Activated naive CD4-positive, alpha-beta T cell treated with anti-CD3 and anti-CD28 coated beads, Interleukin-2, amount 50 U/mL, for 72 hours (primary cell): ENCODE data around the gene SETBP1. TPM values are rescaled to one million over a fixed set of nuclear protein-coding genes. Genes with fewer than 3 reads are reported as not detected.

ENCODE experiments used
- ATAC-seq, 2 donors: fragments of 150-1000 bp; cut with Tn5 transposase; 2 replicates each; pipeline ENCODE4 v1.10.0; 2021; ENCODE audit warnings: mild to moderate bottlenecking in 2 of 2, moderate library complexity in 2 of 2
- DNase-seq, 2 donors: peaks; one replicate each; pipeline ENCODE4 v3.0.0; 2021 to 2022; ENCODE audit warnings: low spot score in 2 of 2
- H3K27ac Mint-ChIP-seq, 2 donors: one replicate each; pipeline ENCODE4 v1.8.0; 2022; ENCODE audit warnings: mild to moderate bottlenecking in 2 of 2, mixed read lengths in 2 of 2
- H3K36me3 Mint-ChIP-seq, 2 donors: one replicate each; pipeline ENCODE4 v1.8.0; 2022; ENCODE audit warnings: mixed read lengths in 2 of 2
- H3K9me3 Mint-ChIP-seq, 2 donors: one replicate each; pipeline ENCODE4 v1.8.0; 2022; ENCODE audit warnings: mixed read lengths in 2 of 2
- total RNA-seq, 2 donors: library from RNA; stranded (reverse); gene quantifications; one replicate each; pipeline ENCODE4 v1.2.3, GENCODE V29; 2022

The SETBP1 gene
- total RNA-seq, 2 donors from 2014 or later: 1.2 to 2.7 TPM

- DNase-seq (no peak), ATAC-seq (no peak)
- Mint-ChIP-seq H3K36me3 (peaks cover 5 to 6% of the 10 kb centered on the region in 2 donors), H3K9me3 (peaks cover 0 to 5% of the 10 kb centered on the region in 2 donors), H3K27ac (no peak overlapping the region)
These were observed 257.5 kb downstream of the SETBP1 start for GRCh38 chr18:44937960-44938719.

- DNase-seq (no peak), ATAC-seq (no peak)
- peaks cover 0 to 5% of the 10 kb centered on the region in 2 donors for H3K9me3 Mint-ChIP-seq
- peaks cover 5 to 6% of the 10 kb centered on the region in 2 donors for H3K36me3 Mint-ChIP-seq
- H3K27ac Mint-ChIP-seq: no peak overlapping the region
These were observed 258.3 kb downstream of the SETBP1 start for GRCh38 chr18:44938720-44939665.

- H3K36me3 Mint-ChIP-seq: no peaks in the 10 kb centered on the region
- no peak for ATAC-seq
- no peak overlapping the region for H3K27ac Mint-ChIP-seq
- DNase-seq: no peak
- no peaks in the 10 kb centered on the region for H3K9me3 Mint-ChIP-seq
These were observed 260.8 kb downstream of the SETBP1 start for GRCh38 chr18:44941516-44941915.

- no peak for DNase-seq
- Mint-ChIP-seq H3K27ac (no peak overlapping the region), H3K9me3 (no peaks in the 10 kb centered on the region), H3K36me3 (no peaks in the 10 kb centered on the region)
- ATAC-seq: no peak
These were observed 261.4 kb downstream of the SETBP1 start for GRCh38 chr18:44942073-44942472.

GRCh38 chr18:44943311-44943881, 262.7 kb downstream of the SETBP1 start:
- no peak overlapping the region for H3K27ac Mint-ChIP-seq
- H3K36me3 Mint-ChIP-seq: no peaks in the 10 kb centered on the region
- no peak for ATAC-seq
- H3K9me3 Mint-ChIP-seq: no peaks in the 10 kb centered on the region
- no peak for DNase-seq

GRCh38 chr18:44944461-44944860, 263.8 kb downstream of the SETBP1 start:
- no peak for DNase-seq
- Mint-ChIP-seq H3K9me3 (no peaks in the 10 kb centered on the region), H3K36me3 (no peaks in the 10 kb centered on the region), H3K27ac (no peak overlapping the region)
- no peak for ATAC-seq

- no peak overlapping the region for H3K27ac Mint-ChIP-seq
These were observed 265.3 kb downstream of the SETBP1 start for GRCh38 chr18:44945888-44946401.

GRCh38 chr18:44946529-44947113, 265.9 kb downstream of the SETBP1 start:
- H3K27ac Mint-ChIP-seq: no peak overlapping the region
- H3K9me3 Mint-ChIP-seq: no peaks in the 10 kb centered on the region
- DNase-seq (no peak), ATAC-seq (no peak)
- no peaks in the 10 kb centered on the region for H3K36me3 Mint-ChIP-seq

More at GRCh38 chr18:44945888-44946401, 265.3 kb downstream of the SETBP1 start:
- no peak for DNase-seq
- Mint-ChIP-seq H3K36me3 (no peaks in the 10 kb centered on the region), H3K9me3 (no peaks in the 10 kb centered on the region)
- ATAC-seq: no peak

- no peaks in the 10 kb centered on the region for H3K36me3 Mint-ChIP-seq
- H3K27ac Mint-ChIP-seq: no peak overlapping the region
- no peaks in the 10 kb centered on the region for H3K9me3 Mint-ChIP-seq
- DNase-seq (no peak), ATAC-seq (no peak)
These were observed 269.3 kb downstream of the SETBP1 start for GRCh38 chr18:44949967-44950366.

GRCh38 chr18:44950685-44951195, 270.1 kb downstream of the SETBP1 start:
- DNase-seq (no peak), ATAC-seq (no peak)
- Mint-ChIP-seq H3K36me3 (no peaks in the 10 kb centered on the region), H3K27ac (no peak overlapping the region), H3K9me3 (no peaks in the 10 kb centered on the region)

- H3K27ac Mint-ChIP-seq: no peak overlapping the region
- H3K9me3 Mint-ChIP-seq: no peaks in the 10 kb centered on the region
- no peak for ATAC-seq
These were observed 271.1 kb downstream of the SETBP1 start for GRCh38 chr18:44951748-44952147.

GRCh38 chr18:44954257-44954656, 273.6 kb downstream of the SETBP1 start:
- no peak for DNase-seq
- no peaks in the 10 kb centered on the region for H3K36me3 Mint-ChIP-seq
- no peak overlapping the region for H3K27ac Mint-ChIP-seq
- H3K9me3 Mint-ChIP-seq: no peaks in the 10 kb centered on the region
- no peak for ATAC-seq

More at GRCh38 chr18:44951748-44952147, 271.1 kb downstream of the SETBP1 start:
- DNase-seq: no peak
- no peaks in the 10 kb centered on the region for H3K36me3 Mint-ChIP-seq

- H3K9me3 Mint-ChIP-seq: no peaks in the 10 kb centered on the region
- no peaks in the 10 kb centered on the region for H3K36me3 Mint-ChIP-seq
- H3K27ac Mint-ChIP-seq: no peak overlapping the region
- ATAC-seq (no peak), DNase-seq (no peak)
These were observed 275.1 kb downstream of the SETBP1 start for GRCh38 chr18:44955825-44956224.

GRCh38 chr18:44957025-44957424, 276.3 kb downstream of the SETBP1 start:
- no peaks in the 10 kb centered on the region for H3K36me3 Mint-ChIP-seq
- no peak overlapping the region for H3K27ac Mint-ChIP-seq
- DNase-seq: no peak
- ATAC-seq: no peak
- H3K9me3 Mint-ChIP-seq: peaks cover 3% of the 10 kb centered on the region in 2 donors

GRCh38 chr18:44957461-44957860, 276.8 kb downstream of the SETBP1 start:
- DNase-seq (no peak), ATAC-seq (no peak)
- Mint-ChIP-seq H3K9me3 (peaks cover 4 to 5% of the 10 kb centered on the region in 2 donors), H3K27ac (no peak overlapping the region), H3K36me3 (no peaks in the 10 kb centered on the region)

- H3K36me3 Mint-ChIP-seq: no peaks in the 10 kb centered on the region
- H3K9me3 Mint-ChIP-seq: peaks cover 4 to 5% of the 10 kb centered on the region in 2 donors
- no peak overlapping the region for H3K27ac Mint-ChIP-seq
- ATAC-seq: no peak
- no peak for DNase-seq
These were observed 277.4 kb downstream of the SETBP1 start for GRCh38 chr18:44958040-44958439.
